GM12878 (cell line): ENCODE data around the gene SERPINI2. TPM values are rescaled to one million over a fixed set of nuclear protein-coding genes. Genes with fewer than 3 reads are reported as not detected.

Experiments used
- ATAC-seq: fragments of 200-7000 bp; cut with Tn5 transposase; 3 replicates; pipeline ENCODE4 v1.9.1; 2020; ENCODE audit warnings: mild to moderate bottlenecking, moderate library complexity
- BruUV-seq: library from RNA; stranded (reverse); fragments of 400-500 nt; replicated peaks from 2 replicates; lab custom pipeline; 2021; lab: Mats Ljungman, UMichigan
- CTCF ChIA-PET: fragments of 300-600 bp; sonication (Branson Sonifier 250); formaldehyde crosslinking; extraction: SDS; loops from one replicate; lab custom pipeline; 2021; ENCODE audit warnings: inconsistent platforms; lab: Yijun Ruan, JAX
- POLR2A ChIA-PET: fragments of 350-600 bp; formaldehyde crosslinking; extraction: SDS; loops from one replicate; lab custom pipeline; 2021; ENCODE audit warnings: inconsistent platforms; lab: Charles Lee
- RAD21 ChIA-PET: fragments of 300-600 bp; sonication (Branson Sonifier 250); formaldehyde crosslinking; loops from one replicate; lab custom pipeline; 2023; ENCODE audit warnings: antibody characterized with exemption; ENCODE audit not compliant: unreplicated experiment; lab: Charles Lee
- SMC1A ChIA-PET: fragments of 300-600 bp; sonication (Branson Sonifier 250); formaldehyde crosslinking; loops from one replicate; lab custom pipeline; 2023; ENCODE audit not compliant: unreplicated experiment, uncharacterized antibody; lab: Charles Lee
- DNase-seq: peaks from one replicate; pipeline ENCODE4 v3.0.0-alpha.2; 2011; ENCODE audit warnings: low read depth, low spot score
- FAIRE-seq: peaks from 3 replicates; lab custom pipeline; 2011; peaks lifted over from hg19 to GRCh38; lab: Jason Lieb, UNC
- H2AFZ ChIP-seq: 2 replicates; pipeline ENCODE4 v1.6.0; 2011; ENCODE audit warnings: low read depth, low read length, control low read depth; ENCODE audit not compliant: control insufficient read depth
- H3K27ac ChIP-seq: 2 replicates; pipeline ENCODE4 v1.5.1; 2011; ENCODE audit warnings: control low read depth; ENCODE audit not compliant: control insufficient read depth, insufficient read depth
- H3K27me3 ChIP-seq, 2 experiments: replicated peaks in 1 of 2; 2 replicates each; pipeline versions ENCODE4 v1.6.0 to v1.6.1; 2011; ENCODE audit warnings: low read length in 1 of 2; ENCODE audit not compliant: control insufficient read depth in 2 of 2, insufficient read depth in 2 of 2
- H3K36me3 ChIP-seq, 2 experiments: 2 replicates each; pipeline ENCODE4 v1.5.1; 2011; ENCODE audit warnings: low read length in 1 of 2; ENCODE audit not compliant: control insufficient read depth in 2 of 2, insufficient read depth in 2 of 2
- H3K4me1 ChIP-seq: 2 replicates; pipeline ENCODE4 v1.6.1; 2011; ENCODE audit warnings: mild to moderate bottlenecking, low read length, moderate library complexity, mixed read lengths; ENCODE audit not compliant: control insufficient read depth, insufficient read depth
- H3K4me2 ChIP-seq: 2 replicates; pipeline ENCODE4 v1.6.0; 2011; ENCODE audit warnings: control low read depth; ENCODE audit not compliant: control insufficient read depth, insufficient read depth
- H3K4me3 ChIP-seq: fragments of 200-600 bp; sonication (generic); 2 replicates; pipeline ENCODE4 v1.5.1; 2016
- H3K79me2 ChIP-seq: 2 replicates; pipeline ENCODE4 v1.6.0; 2011; ENCODE audit warnings: low read length; ENCODE audit not compliant: control insufficient read depth, insufficient read depth
- H3K9ac ChIP-seq: 2 replicates; pipeline ENCODE4 v1.8.0; 2011; ENCODE audit warnings: low read length, control low read depth, mixed read lengths; ENCODE audit not compliant: control insufficient read depth, insufficient read depth
- H3K9me3 ChIP-seq: replicated peaks from 3 replicates; pipeline ENCODE4 v1.5.1; 2011; ENCODE audit warnings: mild to moderate bottlenecking, low read length; ENCODE audit not compliant: control insufficient read depth, insufficient read depth
- H4K20me1 ChIP-seq: 2 replicates; pipeline ENCODE4 v1.6.0; 2011; ENCODE audit not compliant: control insufficient read depth, insufficient read depth
- ASH2L ChIP-seq: fragments of 300-600, 200-600 bp; sonication (generic); IDR thresholded peaks from 2 replicates; pipeline ENCODE4 v1.6.1; 2017; ENCODE audit warnings: low read depth, mild to moderate bottlenecking, borderline replicate concordance
- CHD1 ChIP-seq: IDR thresholded peaks from 2 replicates; pipeline ENCODE4 v1.6.1; 2012; ENCODE audit warnings: low read depth, low read length, improper control_type of control experiment
- CHD4 ChIP-seq: fragments of 200-600 bp; sonication (generic); IDR thresholded peaks from 2 replicates; pipeline ENCODE4 v1.6.1; 2016; ENCODE audit warnings: mild to moderate bottlenecking
- HDAC2 ChIP-seq: fragments of 200-600 bp; sonication (generic); IDR thresholded peaks from 2 replicates; pipeline ENCODE4 v1.6.1; 2017
- MTA2 ChIP-seq: fragments of 450-650 bp; IDR thresholded peaks from 2 replicates; pipeline ENCODE4 v1.6.1; 2016; ENCODE audit warnings: low read depth, mild to moderate bottlenecking, moderate library complexity
- RBBP5 ChIP-seq: fragments of 200-600 bp; sonication (generic); conservative IDR thresholded peaks from 2 replicates; pipeline ENCODE4 v1.6.1; 2016
- YY1 ChIP-seq: IDR thresholded peaks from 2 replicates; pipeline ENCODE4 v1.6.1; 2011; ENCODE audit warnings: low read depth, mild to moderate bottlenecking, low read length
- WGBS: methylation state at CpG from one replicate; pipeline ENCODE4 v1.1.6; 2016; ENCODE audit warnings: low lambda C conversion rate; ENCODE audit not compliant: insufficient replicate concordance, insufficient coverage; ENCODE audit errors: missing lambda C conversion rate; 5-methylcytosine and 5-hydroxymethylcytosine counted together
- in situ Hi-C: fragments of 300-500 bp; cut with MboI; formaldehyde crosslinking; loops from 9 replicates; pipeline ENCODE4 v1.14.3; 2018; ENCODE audit warnings: mixed read lengths
- intact Hi-C: fragments of 100-400 bp; cut with micrococcal nuclease; formaldehyde crosslinking; loops from one replicate; pipeline ENCODE4 v1.14.2; 2022; ENCODE audit not compliant: unreplicated experiment
- polyA plus RNA-seq, 11 experiments: library from polyadenylated mRNA; depleted of rRNA in 4 of 11; unstranded in 6 of 11; stranded (reverse) in 5 of 11; fragments of >200 nt; fragmentation: Nextera tagmentation in 4 of 11; fragmentation: Illumina TruSeq in 1 of 11; extraction: Ambion mirVana in 4 of 11; extraction: Trizol in 1 of 11; gene quantifications; 1 replicate in 1 of 11; 2 replicates in 10 of 11; pipeline versions ENCODE4 v1.2.1 to v1.2.3, GENCODE V29; 2011 to 2016; ENCODE audit warnings: inconsistent platforms in 2 of 11, missing spikeins in 2 of 11, low read depth in 1 of 11
- total RNA-seq, 4 experiments: library from RNA; depleted of rRNA in 3 of 4; stranded (reverse); fragments of >200 nt in 3 of 4; fragmentation: Illumina TruSeq in 1 of 4; extraction: Trizol in 1 of 4; gene quantifications; 2 replicates each; pipeline versions ENCODE4 v1.2.1 to v1.2.3, GENCODE V29; 2013 to 2021
- TF ChIP-seq, protein P1 (sequence below): fragments of 450-650 bp; conservative IDR thresholded peaks from 2 replicates; pipeline ENCODE4 v1.6.1; 2017; ENCODE audit warnings: mild to moderate bottlenecking, moderate library complexity
- TF ChIP-seq, protein P2 (sequence below): IDR thresholded peaks from 2 replicates; pipeline ENCODE4 v1.6.1; 2011; ENCODE audit warnings: mild to moderate bottlenecking, low read depth, low read length, moderate library complexity; ENCODE audit not compliant: insufficient replicate concordance
- TF ChIP-seq, protein P3 (sequence below): fragments of 450-650 bp; IDR thresholded peaks from 2 replicates; pipeline ENCODE4 v1.6.1; 2017; ENCODE audit warnings: mild to moderate bottlenecking

The SERPINI2 gene
- total and polyA plus RNA-seq, 10 of the 15 experiments (the other 5 are each of a cell fraction or from before 2014, with no cell fraction given): 0.33 TPM; not detected in 9

DNA sequence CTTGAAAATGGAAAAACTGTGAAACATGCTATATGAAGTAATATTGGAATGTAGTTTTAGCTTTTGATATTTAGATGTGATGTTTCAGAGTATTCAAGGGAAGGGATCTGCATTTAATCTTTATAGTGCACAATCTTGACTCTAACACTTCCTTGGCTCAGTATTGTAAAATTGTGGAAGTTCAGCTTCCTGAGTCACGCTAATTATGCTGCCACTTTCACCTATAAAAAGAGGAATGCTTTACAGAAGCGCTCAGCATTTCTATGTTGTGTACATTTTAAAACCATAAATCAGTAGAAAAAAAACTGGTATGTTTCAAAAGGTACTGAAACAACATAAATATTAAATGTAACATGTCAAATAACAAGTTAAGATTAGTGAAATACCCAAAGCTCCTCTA, 32.6 kb downstream of the SERPINI2 start:
- Histone ChIP-seq H3K4me2 (no peak overlapping the region), H3K4me1 (no peaks in the 10 kb centered on the region), H4K20me1 (no peaks in the 10 kb centered on the region), H3K9me3 (no peaks in the 10 kb centered on the region)
- CTCF ChIA-PET: interaction anchor here (1.0 kb wide), 1 partner anchor 9 kb away, joined by 4 read pairs; no protein-coding TSS in a partner anchor
- TF ChIP-seq HDAC2 (no peak), ASH2L (no peak)
- TF ChIP-seq, protein P1, sequence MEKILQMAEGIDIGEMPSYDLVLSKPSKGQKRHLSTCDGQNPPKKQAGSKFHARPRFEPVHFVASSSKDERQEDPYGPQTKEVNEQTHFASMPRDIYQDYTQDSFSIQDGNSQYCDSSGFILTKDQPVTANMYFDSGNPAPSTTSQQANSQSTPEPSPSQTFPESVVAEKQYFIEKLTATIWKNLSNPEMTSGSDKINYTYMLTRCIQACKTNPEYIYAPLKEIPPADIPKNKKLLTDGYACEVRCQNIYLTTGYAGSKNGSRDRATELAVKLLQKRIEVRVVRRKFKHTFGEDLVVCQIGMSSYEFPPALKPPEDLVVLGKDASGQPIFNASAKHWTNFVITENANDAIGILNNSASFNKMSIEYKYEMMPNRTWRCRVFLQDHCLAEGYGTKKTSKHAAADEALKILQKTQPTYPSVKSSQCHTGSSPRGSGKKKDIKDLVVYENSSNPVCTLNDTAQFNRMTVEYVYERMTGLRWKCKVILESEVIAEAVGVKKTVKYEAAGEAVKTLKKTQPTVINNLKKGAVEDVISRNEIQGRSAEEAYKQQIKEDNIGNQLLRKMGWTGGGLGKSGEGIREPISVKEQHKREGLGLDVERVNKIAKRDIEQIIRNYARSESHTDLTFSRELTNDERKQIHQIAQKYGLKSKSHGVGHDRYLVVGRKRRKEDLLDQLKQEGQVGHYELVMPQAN: no peak
- TF ChIP-seq, all 136 proteins: peak for 0
- H3K27ac ChIP-seq: no peak overlapping the region
- ChIA-PET POLR2A (no interaction called here), SMC1A (no interaction called here), RAD21 (no interaction called here)
- peak; percentile 38 for FAIRE-seq
- no TSS peak for BruUV-seq
- no peak overlapping the region for H3K4me3 ChIP-seq
- H3K36me3 ChIP-seq: no peaks in the 10 kb centered on the region
- H3K9ac ChIP-seq: no peak overlapping the region
- no peak overlapping the region for H2AFZ ChIP-seq
- H3K79me2 ChIP-seq: no peaks in the 10 kb centered on the region
- intact Hi-C loops: no loop called here
- no peaks in the 10 kb centered on the region for H3K27me3 ChIP-seq
- WGBS: 0% methylated on average over 2 of the region's 2 CpGs
- DNase-seq: no peak
- in situ Hi-C loops: no loop called here
- no peak for ATAC-seq

DNA sequence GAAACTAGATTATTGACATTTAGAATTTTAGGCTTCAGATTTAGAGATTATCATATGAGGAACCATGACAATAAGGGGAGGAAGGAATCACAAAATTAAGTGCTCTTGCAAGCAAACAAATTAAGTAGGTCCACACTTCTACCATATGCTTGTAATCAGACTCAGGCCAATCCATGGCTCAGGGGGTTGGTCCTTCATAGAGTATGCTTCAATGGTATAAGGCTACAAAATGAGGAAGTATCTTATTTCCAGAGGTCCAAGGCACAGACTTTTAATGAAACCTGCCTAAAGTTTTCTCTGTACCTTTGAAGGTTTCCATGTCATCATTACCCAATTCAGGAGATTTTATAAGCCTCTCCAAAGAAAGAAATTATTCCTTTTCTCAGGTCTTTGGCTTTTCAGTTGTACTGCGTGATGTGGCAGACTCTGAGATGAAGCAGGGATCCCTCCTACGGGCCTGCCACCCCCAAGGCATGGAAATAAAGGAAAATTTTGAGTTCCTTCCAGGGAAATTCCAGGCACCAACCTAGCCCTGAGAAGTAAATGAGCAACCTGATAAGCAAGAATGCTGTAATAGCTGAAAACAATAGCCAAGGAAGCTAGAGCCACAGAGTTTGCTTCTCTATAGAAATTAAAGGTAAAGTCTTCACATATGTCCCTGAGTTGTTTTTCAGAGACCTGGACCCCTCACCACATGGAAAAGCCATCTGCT, 36.3 kb downstream of the SERPINI2 start:
- in situ Hi-C loops: no loop called here
- Histone ChIP-seq H3K4me2 (no peak overlapping the region), H2AFZ (no peak overlapping the region), H4K20me1 (no peaks in the 10 kb centered on the region), H3K27me3 (no peaks in the 10 kb centered on the region), H3K9me3 (no peaks in the 10 kb centered on the region), H3K4me3 (no peak overlapping the region), H3K27ac (no peak overlapping the region), H3K9ac (no peak overlapping the region), H3K36me3 (no peaks in the 10 kb centered on the region), H3K79me2 (no peaks in the 10 kb centered on the region), H3K4me1 (no peaks in the 10 kb centered on the region)
- SMC1A ChIA-PET: interaction anchor here (1.1 kb wide), 1 partner anchor 57 kb away, joined by 3 read pairs; the partner anchor contains the start of gene ZBBX
- FAIRE-seq (no peak), DNase-seq (no peak), ATAC-seq (no peak; the same call in 2 of the 3 replicates)
- RAD21 ChIA-PET: no interaction called here
- CTCF ChIA-PET: no interaction called here
- intact Hi-C loops: no loop called here
- WGBS: 14% methylated on average over 2 of the region's 2 CpGs
- no TSS peak for BruUV-seq
- POLR2A ChIA-PET: no interaction called here
- TF ChIP-seq, protein P2, sequence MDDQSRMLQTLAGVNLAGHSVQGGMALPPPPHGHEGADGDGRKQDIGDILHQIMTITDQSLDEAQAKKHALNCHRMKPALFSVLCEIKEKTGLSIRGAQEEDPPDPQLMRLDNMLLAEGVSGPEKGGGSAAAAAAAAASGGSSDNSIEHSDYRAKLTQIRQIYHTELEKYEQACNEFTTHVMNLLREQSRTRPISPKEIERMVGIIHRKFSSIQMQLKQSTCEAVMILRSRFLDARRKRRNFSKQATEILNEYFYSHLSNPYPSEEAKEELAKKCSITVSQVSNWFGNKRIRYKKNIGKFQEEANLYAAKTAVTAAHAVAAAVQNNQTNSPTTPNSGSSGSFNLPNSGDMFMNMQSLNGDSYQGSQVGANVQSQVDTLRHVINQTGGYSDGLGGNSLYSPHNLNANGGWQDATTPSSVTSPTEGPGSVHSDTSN: no peak
- TF ChIP-seq RBBP5 (no peak), CHD1 (no peak), MTA2 (no peak), CHD4 (no peak), YY1 (no peak)
- TF ChIP-seq, protein P3, sequence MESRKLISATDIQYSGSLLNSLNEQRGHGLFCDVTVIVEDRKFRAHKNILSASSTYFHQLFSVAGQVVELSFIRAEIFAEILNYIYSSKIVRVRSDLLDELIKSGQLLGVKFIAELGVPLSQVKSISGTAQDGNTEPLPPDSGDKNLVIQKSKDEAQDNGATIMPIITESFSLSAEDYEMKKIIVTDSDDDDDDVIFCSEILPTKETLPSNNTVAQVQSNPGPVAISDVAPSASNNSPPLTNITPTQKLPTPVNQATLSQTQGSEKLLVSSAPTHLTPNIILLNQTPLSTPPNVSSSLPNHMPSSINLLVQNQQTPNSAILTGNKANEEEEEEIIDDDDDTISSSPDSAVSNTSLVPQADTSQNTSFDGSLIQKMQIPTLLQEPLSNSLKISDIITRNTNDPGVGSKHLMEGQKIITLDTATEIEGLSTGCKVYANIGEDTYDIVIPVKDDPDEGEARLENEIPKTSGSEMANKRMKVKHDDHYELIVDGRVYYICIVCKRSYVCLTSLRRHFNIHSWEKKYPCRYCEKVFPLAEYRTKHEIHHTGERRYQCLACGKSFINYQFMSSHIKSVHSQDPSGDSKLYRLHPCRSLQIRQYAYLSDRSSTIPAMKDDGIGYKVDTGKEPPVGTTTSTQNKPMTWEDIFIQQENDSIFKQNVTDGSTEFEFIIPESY: no peak
